ENCODE measurements around the gene MGAT4B.

Gene MGAT4B

GRCh38 chr5:179825655-179826182 lies 19.1 kb upstream of the MGAT4B start:
- no peak for DNase-seq

GRCh38 chr5:179824745-179825112 lies 18.1 kb upstream of the MGAT4B start:
- DNase-seq, result no peak

GRCh38 chr5:179823937-179824744 lies 17.5 kb upstream of the MGAT4B start:
- no peak for DNase-seq

DNA sequence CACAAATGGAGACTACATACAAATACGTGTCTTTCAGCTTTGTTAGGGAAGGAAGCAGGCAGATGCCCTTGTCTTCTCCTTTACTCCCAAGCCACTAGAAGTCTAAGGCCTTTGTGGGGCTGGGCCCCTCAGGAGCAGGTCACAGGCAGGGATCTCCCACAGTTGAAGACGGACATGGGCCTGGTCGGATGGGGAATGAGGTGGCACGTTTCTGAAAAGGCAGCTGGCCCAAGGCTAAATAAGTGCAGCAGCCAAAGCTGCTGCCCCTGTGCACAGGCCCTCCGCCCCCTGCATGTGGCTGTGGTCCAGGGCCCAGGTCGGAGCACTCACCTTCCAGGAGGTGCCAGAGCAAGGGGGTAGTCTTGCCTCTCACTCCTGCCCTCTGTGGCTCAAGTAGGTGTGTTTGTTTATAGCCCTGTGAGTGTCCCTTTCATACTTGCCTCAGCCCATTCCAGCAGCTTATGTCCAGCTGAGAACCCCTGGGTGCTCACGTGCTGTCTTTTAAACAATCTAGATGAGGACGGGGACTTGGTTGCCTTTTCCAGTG lies 15.9 kb upstream of the MGAT4B start:
- no peak for DNase-seq

DNA sequence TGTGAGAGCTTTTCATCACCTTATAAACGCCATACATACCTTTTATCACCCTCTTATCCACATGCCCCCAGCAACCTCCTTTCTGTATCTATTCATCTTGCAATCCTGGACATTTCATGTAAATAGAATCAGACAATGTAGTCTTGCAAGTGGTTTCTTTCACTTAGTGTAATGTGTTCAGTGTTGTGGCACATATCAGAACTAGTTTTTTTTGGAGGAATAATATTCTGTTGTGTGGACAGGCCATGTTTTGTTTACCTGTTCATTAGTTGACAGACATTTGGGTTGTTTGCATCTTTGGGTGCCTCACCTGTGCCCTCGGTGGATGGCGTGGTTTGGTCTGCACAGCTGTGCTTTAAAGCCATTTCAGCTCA lies 15.4 kb upstream of the MGAT4B start:
- DNase-seq, result no peak

DNA sequence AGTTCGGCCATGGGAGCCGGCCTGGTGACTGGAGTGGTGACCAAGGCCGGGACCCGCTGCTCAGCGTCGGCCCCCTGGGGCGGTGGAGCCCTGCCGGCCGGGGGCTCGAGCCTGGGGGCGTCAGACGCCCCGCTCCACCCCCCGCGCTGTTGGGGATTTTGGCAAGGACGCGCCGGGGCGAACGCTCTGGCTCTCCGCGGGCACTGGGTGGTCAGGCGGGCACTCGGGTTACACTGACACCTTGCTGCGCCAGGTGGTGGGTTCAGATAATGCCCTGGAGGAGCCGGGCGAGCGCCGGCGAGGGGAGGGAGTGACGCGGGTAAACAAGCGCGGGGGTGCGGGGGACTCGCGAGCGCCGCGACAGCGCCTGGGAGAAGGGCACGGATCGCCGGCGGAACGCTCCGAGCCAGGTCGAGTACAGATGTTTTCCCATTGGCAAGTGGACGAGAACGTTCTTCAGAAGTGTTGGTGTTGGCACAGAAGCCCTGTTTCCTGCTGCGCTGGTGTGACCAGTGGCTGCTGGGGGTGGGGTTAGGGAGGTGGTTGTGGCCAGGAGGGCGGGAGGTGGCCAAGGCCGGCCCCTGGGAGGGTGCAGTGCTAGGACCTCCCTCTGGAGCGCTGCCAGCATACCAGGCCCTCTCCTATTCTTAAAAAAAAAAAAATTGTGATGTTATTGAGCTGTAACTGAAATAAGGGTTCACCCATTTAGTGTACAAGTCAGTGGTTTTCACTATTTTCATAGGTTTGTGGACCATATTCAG lies 14.8 kb upstream of the MGAT4B start:
- DNase-seq, result peak; percentile 85

DNA sequence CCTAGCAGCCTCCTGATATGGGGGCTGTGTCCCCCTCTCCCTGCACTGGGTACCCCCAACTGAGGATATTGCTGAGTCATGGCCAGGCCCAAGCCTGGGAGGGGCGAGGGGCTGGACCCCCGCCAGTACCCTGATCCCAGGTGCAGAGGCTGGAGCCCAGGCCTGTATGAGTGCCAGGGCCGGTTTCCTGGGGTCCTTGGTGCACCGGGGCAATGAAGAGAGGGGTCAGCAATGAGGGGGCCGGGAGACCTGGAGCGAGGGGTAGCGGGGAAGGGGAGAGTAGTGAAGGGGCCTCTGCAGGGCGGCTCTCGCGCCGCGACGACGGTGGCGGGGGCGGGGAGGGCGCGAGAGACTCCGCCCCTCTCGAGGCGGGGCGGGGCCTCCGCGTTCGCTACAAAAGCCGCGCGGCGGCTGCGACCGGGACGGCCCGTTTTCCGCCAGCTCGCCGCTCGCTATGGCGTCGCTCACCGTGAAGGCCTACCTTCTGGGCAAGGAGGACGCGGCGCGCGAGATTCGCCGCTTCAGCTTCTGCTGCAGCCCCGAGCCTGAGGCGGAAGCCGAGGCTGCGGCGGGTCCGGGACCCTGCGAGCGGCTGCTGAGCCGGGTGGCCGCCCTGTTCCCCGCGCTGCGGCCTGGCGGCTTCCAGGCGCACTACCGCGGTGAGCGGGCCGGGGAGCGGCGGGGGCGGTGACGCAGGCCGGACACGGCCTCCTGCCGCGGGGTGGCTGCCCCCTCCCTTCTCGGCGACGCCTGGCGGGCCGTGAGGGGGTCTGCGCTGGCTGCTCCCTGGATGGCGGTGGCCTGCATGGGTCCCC lies 14.0 kb upstream of the MGAT4B start, which contains the start of gene SQSTM1:
TSS of gene SQSTM1 (plus strand) at position 423 of the 815 bp plus-strand sequence. CDS start at position 455, 32 bp downstream.
- peak; percentile 74 for DNase-seq

- no peak for DNase-seq
Observed at GRCh38 chr5:179820127-179820482, 13.4 kb upstream of the MGAT4B start.

GRCh38 chr5:179819296-179820126 lies 12.8 kb upstream of the MGAT4B start:
- DNase-seq, result peak; percentile 85

- peak; percentile 96 for DNase-seq
Observed at GRCh38 chr5:179818746-179819295, 12.2 kb upstream of the MGAT4B start.

DNA sequence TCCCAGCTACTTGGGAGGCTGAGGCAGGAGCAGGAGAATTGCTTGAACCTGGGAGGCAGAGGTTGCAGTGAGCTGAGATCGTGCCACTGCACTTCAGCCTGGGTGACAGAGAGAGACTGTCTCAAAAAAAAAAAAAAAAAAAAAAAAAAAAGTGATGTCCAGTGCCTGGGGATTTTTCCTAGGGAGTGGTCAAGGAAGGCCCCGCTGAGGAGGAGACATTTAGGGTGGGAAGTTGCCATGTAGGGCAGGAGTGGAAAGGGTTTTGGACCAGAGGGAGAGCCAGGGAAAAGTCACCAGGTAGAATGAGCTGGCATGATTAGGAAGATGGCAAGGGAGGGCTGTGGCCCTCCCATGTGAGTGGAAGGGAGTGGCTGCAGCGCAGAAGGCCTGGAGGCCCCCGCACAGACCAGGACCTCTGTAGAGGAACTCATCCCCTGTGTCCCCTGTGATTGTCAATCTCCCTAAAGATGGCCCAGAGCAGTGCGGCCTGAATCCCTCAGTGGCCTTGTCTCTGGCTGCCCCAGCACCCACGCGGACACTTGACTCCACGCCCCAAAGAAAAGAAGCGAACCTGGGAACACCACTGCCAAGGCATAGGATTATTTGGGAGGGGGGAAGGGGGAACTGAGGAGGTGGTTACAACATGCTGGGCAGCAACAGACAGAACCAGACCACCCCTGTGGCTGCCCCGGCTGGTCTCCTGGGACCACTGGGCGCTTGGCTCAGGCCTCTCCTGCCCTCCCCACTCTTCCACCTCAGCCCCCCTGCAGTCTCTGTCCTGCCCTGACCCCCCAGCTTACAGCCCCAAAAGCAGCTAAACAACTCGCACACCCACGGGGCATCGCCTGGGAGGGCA lies 11.5 kb upstream of the MGAT4B start:
- no peak for DNase-seq

DNA sequence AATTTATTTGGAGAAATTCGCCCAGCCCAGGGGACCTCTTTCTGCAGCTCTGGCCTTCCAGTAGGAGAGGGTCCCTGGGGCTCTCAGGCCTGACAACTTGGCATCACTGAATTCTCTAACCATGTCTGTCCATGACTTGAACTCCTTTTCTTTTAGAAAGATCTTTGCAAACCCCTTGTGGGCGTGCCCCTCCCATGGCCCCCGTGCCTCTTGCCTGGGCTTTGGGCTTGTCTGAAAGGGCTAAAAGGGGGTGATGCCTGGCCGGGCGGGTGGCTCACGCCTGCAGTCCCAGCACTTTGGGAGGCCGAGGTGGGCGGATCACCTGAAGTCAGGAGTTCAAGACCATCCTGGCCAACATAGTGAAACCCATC lies 10.8 kb upstream of the MGAT4B start:
- DNase-seq, result no peak

GRCh38 chr5:179816796-179817469 lies 10.3 kb upstream of the MGAT4B start:
- DNase-seq, result no peak

- no peak for DNase-seq
Observed at GRCh38 chr5:179816401-179816795, 9.7 kb upstream of the MGAT4B start.

- no peak for DNase-seq
Observed at GRCh38 chr5:179815491-179816249, 9.0 kb upstream of the MGAT4B start.

DNA sequence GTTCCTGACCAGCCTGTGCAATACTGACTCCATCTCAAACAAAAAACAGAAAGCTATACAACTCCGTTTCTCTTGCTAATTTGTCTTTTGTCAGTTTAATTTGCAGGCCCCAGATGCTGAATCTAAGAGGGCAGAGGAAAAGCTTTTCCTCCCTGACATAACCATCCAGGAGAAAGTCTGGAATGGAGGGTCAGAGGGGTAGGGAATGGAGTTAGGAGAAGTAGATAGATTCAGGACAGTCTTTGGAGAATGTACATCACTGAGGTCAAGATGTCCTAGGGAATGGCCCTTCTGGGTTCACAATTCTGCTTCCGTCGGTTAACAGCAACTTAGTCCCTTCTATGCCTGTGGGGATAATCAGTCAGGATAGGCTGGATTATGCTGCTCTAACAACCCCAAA lies 7.4 kb upstream of the MGAT4B start:
- no peak for DNase-seq

GRCh38 chr5:179812997-179813607 lies 6.4 kb upstream of the MGAT4B start:
- no peak for DNase-seq

DNA sequence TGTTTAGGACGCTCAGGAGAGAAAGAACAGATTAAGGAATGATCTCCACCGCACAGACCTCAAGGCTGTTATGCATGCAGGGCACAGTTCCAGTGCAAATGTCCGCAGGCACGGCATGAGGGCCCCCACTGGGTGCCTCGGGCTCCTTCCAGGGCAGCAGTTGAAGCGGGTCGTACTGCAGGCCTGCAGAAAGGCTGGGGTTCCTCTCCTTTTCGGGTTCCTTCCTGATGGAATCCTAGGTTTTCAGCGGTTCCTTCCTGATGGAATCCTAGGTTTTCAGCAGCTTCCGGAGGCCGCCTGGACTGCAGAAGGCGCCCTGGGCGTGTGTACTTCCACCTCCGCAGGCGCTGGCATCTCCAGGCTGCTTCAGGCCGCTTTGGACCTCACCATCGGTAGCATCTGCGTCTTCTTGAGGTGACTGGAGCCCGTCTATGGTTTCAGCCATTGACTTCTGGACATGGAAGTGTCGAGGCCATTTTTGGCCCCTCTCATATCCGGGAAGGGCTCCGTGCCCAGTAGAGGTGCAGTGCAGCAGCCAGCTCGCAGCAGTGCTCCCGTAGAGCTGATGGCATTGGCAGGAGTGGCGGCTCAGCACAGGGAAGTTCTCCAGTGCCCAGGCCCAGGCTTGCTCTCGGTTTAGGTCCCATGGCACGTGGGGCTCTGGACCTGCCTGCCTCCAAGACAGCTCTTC lies 5.6 kb upstream of the MGAT4B start:
- no peak for DNase-seq
